ENCODE measurements around the gene PDE8B.

PDE8B gene

DNA sequence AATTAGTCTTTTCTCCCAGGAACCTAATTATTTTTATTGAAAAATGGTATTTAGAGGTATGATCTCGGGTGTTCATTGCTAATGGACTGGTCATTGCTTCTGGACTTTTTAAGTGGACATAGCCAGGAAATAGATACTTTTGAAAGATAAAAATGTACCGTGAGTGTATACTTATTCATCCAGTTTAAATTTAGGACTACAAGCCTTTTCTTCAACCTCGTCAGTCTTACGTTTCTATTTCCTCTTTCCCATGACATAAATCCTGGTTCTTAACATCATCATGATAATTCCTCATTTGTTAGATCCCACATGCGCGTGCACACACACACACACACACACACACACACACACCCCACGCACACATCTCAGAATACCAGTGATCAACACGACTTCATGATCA lies 15.1 kb downstream of the PDE8B start:
- no peak for TF ChIP-seq JUND (IDR thresholded peaks at IDR 0.05; ENCODE audit: low read depth)
- in situ Hi-C loops (cut with HindIII; ENCODE audit: low pct_unique_long_range_greater_than_20kb, low sequenced_read_pairs), result no loop called here
- no peak for DNase-seq (ENCODE audit: low read depth in 1 of 2, low spot score in 1 of 2)

DNA sequence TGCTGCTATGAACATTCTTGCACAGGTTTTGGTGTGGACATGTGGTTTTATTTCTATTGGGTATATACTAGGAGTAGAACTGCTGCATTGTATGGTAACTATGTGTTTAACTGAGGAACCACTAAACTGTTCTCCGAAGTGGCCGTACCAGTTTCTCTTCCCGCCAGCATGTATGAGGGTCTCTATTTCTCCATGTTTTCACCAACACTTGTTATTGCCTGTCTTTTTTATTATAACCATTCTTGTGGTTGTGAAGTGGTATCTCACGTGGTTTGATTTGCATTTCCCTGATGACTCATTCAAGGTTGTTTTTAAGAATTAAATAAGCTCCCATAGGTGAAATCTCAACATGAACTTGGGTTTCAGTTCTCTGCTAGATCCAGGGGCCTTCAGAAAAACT lies 19.4 kb downstream of the PDE8B start:
- TF ChIP-seq JUND (IDR thresholded peaks at IDR 0.05; ENCODE audit: low read depth), result no peak
- in situ Hi-C loops (cut with HindIII; ENCODE audit: low pct_unique_long_range_greater_than_20kb, low sequenced_read_pairs), result no loop called here
- no peak for DNase-seq (ENCODE audit: low read depth in 1 of 2, low spot score in 1 of 2)

DNA sequence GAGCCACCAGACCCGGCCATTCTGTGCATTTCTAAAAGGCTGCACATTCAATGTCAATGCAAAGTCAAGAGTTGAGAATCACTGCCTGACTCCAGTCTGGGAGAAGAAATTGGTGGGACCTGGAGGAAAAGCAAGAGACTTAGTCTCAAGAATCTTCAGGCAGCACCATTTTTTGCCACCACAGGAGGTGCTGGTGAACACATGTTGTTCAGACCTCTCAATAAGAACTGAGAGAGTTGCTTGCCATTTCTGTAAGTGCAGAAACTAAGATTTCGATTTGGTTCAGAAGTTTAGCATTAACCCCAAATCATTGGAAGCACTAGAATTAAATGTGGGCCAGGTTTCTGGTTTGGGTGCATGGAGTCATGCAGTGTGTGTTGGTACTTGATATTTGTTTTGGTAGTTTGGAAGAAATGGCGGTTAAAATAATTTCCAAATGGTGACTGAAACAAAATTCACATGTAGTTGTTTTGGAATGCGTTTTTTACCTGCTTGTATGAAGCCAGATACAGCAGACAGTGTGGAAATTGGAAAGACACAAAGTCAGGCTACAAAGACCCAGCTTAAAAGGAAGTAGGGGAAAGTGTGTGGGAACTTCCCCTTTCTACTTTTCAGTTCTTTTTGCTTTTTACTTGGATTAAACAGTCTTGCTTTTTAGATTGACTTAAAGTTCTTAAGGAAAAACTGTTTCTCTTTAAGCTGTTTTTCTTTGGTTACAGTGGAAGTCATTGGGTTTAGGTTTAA lies 20.4 kb downstream of the PDE8B start:
- in situ Hi-C loops (cut with HindIII; ENCODE audit: low pct_unique_long_range_greater_than_20kb, low sequenced_read_pairs), result no loop called here
- DNase-seq (ENCODE audit: low read depth in 1 of 2, low spot score in 1 of 2), result peak in 1 of 2 experiments; percentile 30
- no peak for TF ChIP-seq JUND (IDR thresholded peaks at IDR 0.05; ENCODE audit: low read depth)

DNA sequence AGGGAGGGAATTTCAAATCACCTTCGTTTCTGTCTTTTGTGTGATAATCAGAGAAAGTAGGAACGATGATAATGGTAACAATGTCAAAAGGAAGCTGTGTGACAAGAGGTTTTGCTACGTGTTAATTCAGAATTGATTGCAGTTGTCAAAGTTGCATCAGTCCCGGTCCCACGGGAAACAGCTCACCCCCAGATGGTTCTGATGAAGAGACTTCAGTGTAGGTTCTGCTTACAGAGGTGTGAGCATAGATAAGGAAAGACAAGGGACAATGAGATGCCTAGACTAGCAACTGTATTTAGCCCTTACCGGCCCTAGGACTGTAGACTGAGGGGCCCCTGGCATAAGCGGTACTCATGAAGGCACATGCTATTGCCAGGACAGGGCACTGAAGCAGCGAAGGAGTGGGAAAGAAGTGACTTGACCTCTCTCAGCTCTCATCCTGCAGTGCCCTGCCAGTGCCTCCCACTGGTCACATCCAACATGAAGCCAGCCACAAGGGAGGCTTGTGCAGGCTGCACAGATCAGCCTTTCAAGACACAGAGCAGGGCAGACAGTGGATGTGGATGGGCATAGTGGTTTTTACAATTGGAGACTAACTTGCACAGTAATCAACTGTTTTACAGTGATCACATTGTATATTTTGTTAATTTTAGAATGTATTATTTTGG lies 21.1 kb downstream of the PDE8B start:
- TF ChIP-seq JUND (IDR thresholded peaks at IDR 0.05; ENCODE audit: low read depth), result no peak
- DNase-seq (ENCODE audit: low read depth in 1 of 2, low spot score in 1 of 2), result no peak
- in situ Hi-C loops (cut with HindIII; ENCODE audit: low pct_unique_long_range_greater_than_20kb, low sequenced_read_pairs), result no loop called here

DNA sequence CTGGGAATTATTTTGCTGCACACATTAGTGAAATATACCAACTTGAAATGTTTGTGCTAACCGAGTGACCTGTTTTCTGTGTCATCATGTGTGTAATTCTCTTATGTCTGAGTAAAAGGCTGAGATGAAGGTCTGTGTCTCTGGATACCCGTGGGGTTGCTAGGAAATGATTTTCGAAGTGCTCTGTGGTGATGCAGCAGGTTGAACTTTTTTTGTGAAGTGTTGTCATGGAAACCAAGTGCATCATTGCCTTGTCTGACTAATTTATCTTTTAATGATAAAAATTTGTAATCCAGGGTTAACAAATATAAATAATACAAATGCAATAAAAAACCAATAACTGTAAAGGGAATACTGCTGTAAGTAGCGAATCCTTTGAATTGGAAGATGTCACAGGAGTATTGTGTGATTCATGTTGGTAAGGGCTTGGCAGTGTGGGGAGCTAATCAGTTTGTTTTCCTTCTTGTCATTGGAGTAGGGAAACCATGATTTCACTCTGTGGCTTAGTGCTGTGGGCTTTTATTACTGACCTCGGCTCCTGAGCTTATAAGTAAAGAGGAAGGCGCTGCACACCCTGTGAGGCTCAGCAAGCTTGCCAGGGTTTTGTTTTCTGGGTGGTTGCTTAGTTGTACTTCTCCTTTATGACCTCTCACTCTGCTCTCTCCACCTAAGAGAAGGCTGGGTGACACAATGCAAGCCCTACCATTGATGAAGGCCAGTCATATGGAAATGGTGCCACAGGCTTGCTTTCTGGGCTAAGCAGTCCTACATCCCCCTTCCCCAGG lies 22.3 kb downstream of the PDE8B start:
- in situ Hi-C loops (cut with HindIII; ENCODE audit: low pct_unique_long_range_greater_than_20kb, low sequenced_read_pairs), result no loop called here
- no peak for DNase-seq (ENCODE audit: low read depth in 1 of 2, low spot score in 1 of 2)
- TF ChIP-seq JUND (IDR thresholded peaks at IDR 0.05; ENCODE audit: low read depth), result no peak

DNA sequence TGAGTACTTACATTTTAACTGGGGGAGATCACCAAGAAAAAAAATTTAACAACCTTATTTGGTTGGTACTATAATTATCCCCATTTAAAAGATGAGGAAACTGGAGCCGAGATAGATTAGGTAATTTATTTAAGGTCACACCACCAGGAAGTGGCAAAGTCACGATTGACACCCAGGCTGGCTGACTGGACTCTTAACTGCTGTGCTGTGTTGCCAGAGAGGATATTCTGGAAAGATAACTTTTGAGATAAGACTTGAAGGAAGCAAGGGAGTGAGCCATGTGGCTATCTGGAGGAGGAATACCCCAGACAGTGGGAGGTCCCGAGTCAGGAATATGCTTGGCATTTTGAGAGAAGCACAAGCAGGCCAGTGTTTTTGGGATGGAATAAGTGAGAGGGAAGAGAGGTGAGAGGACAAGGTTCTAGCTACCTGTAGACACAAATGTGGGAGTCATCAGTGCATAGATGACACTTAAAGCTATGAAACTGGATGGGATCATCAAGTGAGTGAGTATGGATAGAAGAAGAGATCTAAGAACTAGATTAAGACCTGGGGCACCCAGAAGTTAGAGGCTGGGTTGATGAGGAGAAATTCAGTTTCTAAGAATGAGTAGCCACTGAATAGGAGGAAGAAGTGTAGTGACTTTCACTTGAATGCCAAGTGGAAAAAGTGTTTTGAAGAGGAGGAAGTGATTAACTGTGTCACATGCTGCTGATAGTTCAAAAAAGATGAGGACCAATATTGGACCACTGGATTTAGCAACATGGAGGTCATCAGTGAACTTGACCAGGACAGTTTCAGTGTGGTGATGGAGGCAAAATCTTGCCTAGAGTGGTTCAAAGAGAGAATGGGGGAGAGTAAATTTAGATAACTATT lies 25.6 kb downstream of the PDE8B start:
- no peak for TF ChIP-seq JUND (IDR thresholded peaks at IDR 0.05; ENCODE audit: low read depth)
- in situ Hi-C loops (cut with HindIII; ENCODE audit: low pct_unique_long_range_greater_than_20kb, low sequenced_read_pairs), result no loop called here
- no peak for DNase-seq (ENCODE audit: low read depth in 1 of 2, low spot score in 1 of 2)

DNA sequence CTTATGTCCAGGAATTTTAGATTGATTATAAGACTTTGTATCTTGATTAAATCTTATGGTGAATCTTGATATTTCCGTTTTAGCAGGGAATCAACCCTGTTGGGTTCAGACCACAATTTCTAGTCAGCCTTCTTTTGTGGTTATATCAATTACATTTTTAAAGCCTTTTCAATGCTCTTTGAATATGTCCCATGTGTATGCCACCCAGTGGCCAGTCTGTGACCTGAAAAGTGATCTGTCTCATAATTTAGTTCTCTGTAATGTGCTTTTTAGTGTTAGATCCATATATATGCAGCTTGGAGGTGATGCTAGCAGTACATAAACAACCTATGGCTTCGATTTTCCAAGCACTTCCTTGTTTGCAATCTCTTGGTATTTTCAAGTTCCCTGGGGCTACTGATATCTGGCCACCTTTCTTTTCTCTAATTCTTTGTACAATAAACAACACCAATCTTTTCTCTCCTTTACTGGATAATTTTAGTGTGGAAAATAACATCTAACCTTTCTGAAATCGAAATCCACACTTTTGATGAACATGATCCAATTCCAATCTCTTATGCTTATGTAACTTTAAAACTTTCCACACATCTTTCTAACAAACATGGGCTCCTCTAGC lies 28.8 kb downstream of the PDE8B start:
- in situ Hi-C loops (cut with HindIII; ENCODE audit: low pct_unique_long_range_greater_than_20kb, low sequenced_read_pairs), result no loop called here
- no peak for TF ChIP-seq JUND (IDR thresholded peaks at IDR 0.05; ENCODE audit: low read depth)
- peak; percentile 27 to 58 for DNase-seq (ENCODE audit: low read depth in 1 of 2, low spot score in 1 of 2)

DNA sequence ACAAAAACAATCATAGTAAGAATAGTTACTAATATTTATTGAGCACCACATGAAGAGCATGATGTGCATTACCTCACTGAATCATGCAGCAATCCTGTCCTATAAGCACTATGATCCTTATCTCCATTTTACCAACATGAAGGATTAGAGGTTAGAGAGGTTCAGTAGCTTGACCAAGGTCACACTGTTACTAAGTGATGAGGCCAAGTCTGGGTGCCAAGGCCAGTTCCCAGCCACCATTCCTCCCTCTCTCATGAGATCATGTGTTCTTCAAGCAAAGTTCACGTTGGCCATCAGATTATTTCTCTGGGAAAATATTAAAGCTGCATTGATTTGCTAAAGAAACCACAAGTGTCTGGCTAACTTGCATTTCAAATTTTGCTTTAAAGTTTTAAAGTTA lies 31.0 kb downstream of the PDE8B start:
- in situ Hi-C loops (cut with HindIII; ENCODE audit: low pct_unique_long_range_greater_than_20kb, low sequenced_read_pairs), result no loop called here
- no peak for TF ChIP-seq JUND (IDR thresholded peaks at IDR 0.05; ENCODE audit: low read depth)
- DNase-seq (ENCODE audit: low read depth in 1 of 2, low spot score in 1 of 2), result peak in 1 of 2 experiments; percentile 40

DNA sequence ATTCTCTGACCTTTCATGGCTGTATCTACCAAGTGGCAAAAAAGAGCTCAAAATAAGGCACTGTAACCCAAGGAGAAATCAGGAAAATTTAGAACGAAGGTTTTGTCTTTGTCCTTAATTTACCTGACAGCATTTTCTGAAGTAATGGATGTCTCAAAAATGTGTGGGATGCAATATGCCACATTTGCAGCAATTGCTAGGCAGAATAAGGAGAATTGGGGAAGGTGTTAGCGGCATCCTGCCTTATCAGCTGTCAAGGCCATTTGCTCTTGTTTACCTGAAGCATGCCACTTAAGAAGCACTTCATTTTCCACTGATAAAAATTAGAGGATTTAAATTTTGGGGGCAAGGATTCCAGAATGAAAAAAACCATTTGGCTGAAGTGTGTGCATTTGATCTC lies 39.0 kb downstream of the PDE8B start:
- in situ Hi-C loops (cut with HindIII; ENCODE audit: low pct_unique_long_range_greater_than_20kb, low sequenced_read_pairs), result no loop called here
- no peak for DNase-seq (ENCODE audit: low read depth in 1 of 2, low spot score in 1 of 2)
- TF ChIP-seq JUND (IDR thresholded peaks at IDR 0.05; ENCODE audit: low read depth), result no peak

DNA sequence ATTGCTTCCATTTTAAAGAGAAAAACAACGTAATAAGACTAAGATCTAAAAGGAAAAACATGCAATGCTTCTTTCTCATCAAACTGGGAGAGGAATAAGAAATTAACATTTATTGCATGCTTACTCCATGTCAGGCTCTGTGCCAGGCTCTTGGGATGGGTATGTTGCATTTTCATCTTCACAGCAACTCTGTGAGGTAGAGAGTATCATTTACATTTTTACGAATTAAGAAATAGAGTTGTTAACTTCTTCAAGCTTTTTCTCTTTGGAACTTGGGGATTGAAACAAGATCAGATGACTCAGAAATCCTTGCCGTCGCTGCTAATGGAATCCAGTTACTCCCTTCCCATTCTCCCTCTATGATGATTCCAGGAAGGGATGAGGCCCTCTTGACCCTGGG lies 39.5 kb downstream of the PDE8B start:
- DNase-seq (ENCODE audit: low read depth in 1 of 2, low spot score in 1 of 2), result no peak
- TF ChIP-seq JUND (IDR thresholded peaks at IDR 0.05; ENCODE audit: low read depth), result no peak
- in situ Hi-C loops (cut with HindIII; ENCODE audit: low pct_unique_long_range_greater_than_20kb, low sequenced_read_pairs), result no loop called here

DNA sequence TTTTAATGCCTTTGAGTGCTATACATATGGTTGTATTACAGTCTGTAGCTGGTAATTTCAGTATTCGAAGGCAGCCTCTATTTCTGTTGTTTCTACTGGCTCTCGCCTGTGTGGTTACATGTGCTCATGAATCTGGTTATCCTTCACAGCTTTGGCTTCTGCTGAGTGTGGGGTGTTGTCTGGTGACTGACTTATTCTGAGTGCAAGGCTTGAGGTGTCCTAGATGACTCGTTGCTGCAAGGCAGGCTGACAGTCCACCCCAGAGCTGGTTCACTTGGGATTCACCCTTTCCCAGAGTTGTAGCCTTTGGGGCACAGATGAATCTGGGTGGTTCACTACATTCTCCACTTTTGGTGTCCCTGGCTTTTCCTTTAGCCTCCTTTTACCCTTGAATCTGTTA lies 41.4 kb downstream of the PDE8B start:
- DNase-seq (ENCODE audit: low read depth in 1 of 2, low spot score in 1 of 2), result no peak
- in situ Hi-C loops (cut with HindIII; ENCODE audit: low pct_unique_long_range_greater_than_20kb, low sequenced_read_pairs), result no loop called here
- TF ChIP-seq JUND (IDR thresholded peaks at IDR 0.05; ENCODE audit: low read depth), result no peak

DNA sequence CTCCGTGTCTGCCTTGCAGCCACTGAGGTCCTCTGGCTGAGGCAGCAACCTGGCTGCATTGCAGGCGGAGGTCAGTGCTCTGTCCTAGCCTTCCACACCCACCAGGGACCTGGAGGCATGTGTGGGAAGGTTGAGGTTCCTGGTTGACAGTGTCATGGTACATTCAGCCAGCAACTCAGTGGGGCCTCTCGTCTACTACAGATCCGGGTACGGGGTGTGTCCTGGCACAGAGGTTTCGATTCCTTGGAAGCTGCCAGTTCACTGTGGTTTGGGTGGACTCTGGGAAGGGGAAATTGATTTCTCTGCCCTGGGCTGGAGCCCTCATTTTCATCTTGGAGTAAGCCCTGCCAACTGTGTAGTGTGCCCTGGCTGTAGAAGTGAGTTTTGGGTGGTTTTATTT lies 45.1 kb downstream of the PDE8B start:
- TF ChIP-seq JUND (IDR thresholded peaks at IDR 0.05; ENCODE audit: low read depth), result no peak
- in situ Hi-C loops (cut with HindIII; ENCODE audit: low pct_unique_long_range_greater_than_20kb, low sequenced_read_pairs), result no loop called here
- DNase-seq (ENCODE audit: low read depth in 1 of 2, low spot score in 1 of 2), result peak in 1 of 2 experiments; percentile 16

Data from T47D (cell line).